ENCODE results near the gene GDPD5.

The GDPD5 gene

GRCh38 chr11:75558939-75559843, 33.5 kb upstream of the GDPD5 start:
- no peak overlapping the region for H3K4me3 ChIP-seq (ENCODE audit: low read depth, low read length)

DNA sequence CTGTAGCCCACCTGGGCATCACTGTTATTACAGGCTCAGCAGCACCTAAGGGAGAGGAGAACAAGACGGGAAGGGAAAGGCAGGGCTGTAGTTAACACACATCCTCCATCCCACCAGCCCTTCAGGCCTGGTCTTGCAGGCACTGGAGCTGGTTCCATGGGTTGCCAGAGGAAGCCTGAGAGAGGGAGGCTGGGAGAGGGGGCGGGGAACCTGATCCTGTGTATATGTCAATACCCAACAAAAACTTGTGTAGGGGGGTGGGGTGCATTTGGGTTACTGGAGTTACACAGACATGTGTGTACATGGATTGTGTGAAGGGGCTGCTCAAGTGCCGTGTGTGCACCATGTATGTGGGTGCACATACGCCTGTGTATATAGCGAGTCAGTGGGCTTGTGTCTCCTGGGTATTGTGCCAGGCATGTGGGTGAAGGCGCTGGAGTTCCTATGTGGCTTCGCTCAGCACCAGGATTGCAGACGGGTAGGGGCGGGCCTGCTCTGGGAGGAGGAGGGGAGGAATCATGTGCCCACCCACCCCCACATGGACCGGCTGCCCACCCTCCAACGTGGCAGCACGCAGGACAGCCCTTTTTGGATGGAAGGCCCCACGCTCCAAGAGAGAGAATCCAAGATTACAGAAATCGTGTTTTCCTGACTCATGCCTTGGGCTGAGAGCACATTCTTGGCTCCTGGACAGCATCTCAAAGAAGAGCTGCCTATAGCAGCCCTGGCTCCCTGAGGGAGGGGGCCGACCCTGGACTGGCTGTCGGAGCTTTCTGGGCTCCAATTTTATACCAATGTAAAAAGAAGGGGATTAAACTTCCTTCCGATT, 32.1 kb upstream of the GDPD5 start:
- no peak overlapping the region for H3K4me3 ChIP-seq (ENCODE audit: low read depth, low read length)

DNA sequence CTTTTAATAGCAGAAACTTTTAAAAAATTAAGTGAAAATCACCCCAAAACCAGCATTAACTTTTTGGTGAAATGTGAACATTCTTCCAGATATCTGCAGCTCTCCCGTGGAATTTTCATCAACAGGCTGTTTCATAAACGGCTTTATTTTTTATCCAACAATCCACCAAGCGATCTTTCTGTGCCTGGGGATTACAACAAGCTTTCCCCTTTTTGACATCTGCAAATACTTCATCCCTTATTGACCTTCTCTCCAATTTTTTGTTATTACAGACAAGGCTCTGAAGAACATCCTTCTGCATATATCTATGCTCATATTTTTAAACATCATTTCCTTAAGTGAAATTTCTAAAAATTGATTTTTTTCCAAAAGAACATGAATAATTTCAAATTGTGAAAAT, 30.5 kb upstream of the GDPD5 start:
- no peak overlapping the region for H3K4me3 ChIP-seq (ENCODE audit: low read depth, low read length)

- H3K4me3 ChIP-seq (ENCODE audit: low read depth, low read length) = no peak overlapping the region
These were observed 29.5 kb upstream of the GDPD5 start for GRCh38 chr11:75555079-75555811.

GRCh38 chr11:75554258-75555022, 28.7 kb upstream of the GDPD5 start:
- H3K4me3 ChIP-seq (ENCODE audit: low read depth, low read length) = no peak overlapping the region

- no peak overlapping the region for H3K4me3 ChIP-seq (ENCODE audit: low read depth, low read length)
These were observed 28.1 kb upstream of the GDPD5 start for GRCh38 chr11:75553889-75554257.

GRCh38 chr11:75553182-75553581, 27.4 kb upstream of the GDPD5 start:
- H3K4me3 ChIP-seq (ENCODE audit: low read depth, low read length) = no peak overlapping the region

- no peak overlapping the region for H3K4me3 ChIP-seq (ENCODE audit: low read depth, low read length)
These were observed 23.7 kb upstream of the GDPD5 start for GRCh38 chr11:75549370-75549958.

DNA sequence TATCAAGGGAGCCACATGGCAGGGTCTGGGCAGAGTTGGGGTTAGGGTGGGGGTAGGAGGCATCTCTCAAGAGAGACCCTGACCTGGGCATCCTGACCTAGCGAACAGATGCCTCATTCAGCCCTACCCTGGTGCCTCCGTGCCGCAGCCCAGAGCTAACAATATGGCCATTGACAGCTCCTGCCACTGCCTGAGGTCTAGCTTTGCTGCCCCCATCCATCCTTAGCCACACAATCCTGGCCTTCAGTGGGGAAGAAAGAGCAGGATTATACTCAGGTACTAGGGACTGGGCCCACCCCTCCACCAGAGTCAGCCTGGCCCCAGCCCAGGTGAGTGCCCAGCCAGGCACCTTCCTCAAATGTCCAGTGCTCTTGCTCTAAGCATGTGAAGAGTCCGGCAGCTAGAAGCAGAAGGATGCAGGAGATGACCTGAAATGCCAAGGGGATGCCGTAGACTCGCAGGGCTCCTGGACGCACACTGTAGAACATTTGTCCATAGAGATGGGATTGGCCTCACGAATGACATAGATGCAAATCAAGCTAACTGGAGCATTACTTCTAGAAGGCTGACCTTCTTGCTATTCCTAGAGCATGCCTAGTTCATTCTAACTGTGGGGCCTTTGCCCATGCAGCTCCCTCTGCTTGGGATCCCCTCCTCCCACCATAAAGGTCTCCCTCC, 23.0 kb upstream of the GDPD5 start:
- no peak overlapping the region for H3K4me3 ChIP-seq (ENCODE audit: low read depth, low read length)

GRCh38 chr11:75547617-75548058, 21.9 kb upstream of the GDPD5 start:
- H3K4me3 ChIP-seq (ENCODE audit: low read depth, low read length) = no peak overlapping the region

- no peak overlapping the region for H3K4me3 ChIP-seq (ENCODE audit: low read depth, low read length)
These were observed 21.4 kb upstream of the GDPD5 start for GRCh38 chr11:75547177-75547576.

DNA sequence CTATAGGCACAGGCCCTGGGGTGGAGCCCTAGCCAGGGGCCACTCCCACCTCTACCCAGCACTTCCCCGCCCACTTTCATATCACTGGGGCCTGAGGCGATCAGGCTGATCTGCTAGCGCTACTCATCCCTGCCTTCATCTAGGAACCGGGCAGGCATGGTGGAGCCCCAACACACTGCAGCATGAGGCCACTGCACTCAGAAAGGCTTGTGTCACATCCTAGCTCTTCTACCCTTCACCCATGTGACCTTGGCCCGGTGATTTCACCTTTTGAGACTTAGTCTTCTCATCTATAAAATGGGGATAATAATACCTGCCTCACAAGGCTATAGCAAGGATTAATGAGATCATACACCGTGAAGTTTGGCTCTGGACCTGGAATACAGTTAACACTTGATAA, 18.1 kb upstream of the GDPD5 start:
- H3K4me3 ChIP-seq (ENCODE audit: low read depth, low read length) = no peak overlapping the region

DNA sequence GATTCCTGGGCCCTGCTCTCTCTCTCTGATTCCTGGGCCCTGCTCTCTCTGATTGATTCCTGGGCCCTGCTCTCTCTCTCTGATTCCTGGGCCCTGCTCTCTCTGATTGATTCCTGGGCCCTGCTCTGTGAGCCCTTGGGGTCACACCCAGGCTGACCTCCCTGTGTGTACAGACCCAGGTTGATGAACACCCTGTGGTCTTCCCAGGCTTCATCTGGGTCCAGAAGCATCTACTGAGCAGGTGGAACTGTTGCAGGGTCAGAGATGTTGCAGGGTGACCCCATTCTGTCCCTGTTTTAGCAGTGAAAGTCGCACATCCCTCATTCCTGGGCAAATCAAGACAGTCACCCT, 16.3 kb upstream of the GDPD5 start:
- H3K4me3 ChIP-seq (ENCODE audit: low read depth, low read length) = no peak overlapping the region

DNA sequence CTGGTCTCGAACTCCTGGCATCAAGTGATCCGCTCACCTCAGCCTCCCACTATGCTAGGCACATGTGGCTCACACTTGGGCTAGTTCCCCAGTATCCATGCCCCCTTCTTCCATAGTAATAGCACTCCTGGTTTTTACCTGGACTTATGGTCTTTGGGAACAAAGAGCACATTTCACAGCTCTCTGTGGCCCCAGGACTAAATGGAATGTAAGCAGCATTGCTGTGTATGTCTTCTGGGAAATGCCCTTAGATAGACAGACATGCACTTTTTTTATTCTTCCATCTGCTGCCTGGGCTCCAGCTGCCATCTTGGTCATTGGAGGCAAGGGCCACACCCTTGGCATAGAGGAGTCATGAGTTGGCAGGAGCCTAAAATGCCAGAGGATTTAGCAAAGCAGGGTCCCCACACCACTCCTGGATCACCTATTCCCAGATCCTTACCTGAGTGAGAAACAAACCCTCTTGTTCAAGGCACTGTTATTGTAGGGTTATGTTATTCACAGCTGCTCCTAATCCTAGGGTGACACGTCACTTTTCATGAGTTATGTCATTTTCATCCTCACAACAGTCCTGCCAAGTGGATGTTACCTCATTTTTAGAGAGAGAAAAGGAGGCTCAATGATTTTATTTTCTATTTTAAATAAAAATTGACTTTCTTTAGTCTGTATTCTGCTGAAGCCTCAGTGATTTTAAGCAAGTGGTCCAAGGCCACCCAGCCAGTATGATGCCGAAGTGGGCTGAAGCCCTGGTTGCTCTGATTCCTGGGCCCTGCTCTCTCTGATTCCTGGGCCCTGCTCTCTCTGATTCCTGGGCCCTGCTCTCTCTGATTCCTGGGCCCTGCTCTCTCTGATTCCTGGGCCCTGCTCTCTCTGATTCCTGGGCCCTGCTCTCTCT, 15.7 kb upstream of the GDPD5 start:
- no peak overlapping the region for H3K4me3 ChIP-seq (ENCODE audit: low read depth, low read length)

GRCh38 chr11:75539459-75540334, 14.0 kb upstream of the GDPD5 start:
- H3K4me3 ChIP-seq (ENCODE audit: low read depth, low read length) = no peak overlapping the region

DNA sequence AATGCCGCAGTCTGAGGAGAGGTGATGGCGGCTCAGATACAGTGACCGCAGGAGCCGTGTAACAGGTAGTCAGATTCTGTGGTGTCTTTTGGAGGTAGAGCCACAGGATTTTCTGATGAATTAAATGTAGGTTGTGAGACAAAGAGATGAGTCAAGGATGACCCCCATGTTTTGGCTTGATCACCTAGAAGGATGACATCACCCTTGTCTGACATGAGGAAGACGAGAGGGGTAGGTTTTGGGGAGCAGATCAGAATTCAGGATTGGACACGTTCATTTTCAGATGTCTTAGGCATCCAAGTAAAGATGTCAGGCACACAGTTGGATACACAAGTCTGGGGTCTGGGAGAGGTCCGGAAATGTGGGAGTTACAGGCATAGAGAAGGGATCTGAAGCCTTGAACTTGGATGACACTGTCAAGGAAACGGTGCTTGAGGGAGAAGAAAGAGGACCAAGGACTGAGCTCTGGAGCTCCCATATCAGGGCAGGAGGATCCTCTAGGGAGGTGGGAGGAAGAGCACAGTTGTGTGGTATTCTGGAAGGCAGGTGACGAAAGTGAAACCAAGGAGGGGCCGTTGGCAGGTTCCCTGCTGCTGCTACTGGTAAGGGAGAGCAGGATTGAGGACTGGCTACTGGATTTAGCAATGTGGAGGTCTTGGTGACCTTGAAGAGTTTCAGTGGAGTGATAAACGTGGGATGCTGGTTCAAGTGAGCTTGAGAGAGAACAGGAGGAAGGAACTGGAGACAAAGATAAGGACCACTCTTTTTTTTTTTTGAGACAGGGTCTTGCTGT, 12.6 kb upstream of the GDPD5 start:
- H3K4me3 ChIP-seq (ENCODE audit: low read depth, low read length) = no peak overlapping the region

DNA sequence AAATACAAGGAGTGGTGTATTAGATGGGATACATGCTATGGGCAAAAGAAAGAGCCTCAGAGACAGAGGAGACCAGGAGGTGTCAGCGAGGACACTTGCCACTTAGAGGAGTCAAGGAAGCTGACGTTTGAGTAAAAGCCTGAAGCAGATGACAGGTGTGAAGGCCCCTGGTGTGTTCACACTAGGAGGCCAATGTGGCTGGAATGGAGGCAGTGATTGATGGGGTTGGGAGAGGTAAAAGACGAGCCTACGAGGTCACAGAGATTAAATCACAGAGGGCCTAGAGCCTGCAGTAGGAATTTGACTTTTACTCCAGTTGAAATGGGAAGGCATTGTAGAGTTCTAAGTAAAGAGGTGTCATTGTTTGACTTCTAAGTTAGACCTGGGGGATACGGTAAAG, 12.0 kb upstream of the GDPD5 start:
- H3K4me3 ChIP-seq (ENCODE audit: low read depth, low read length) = no peak overlapping the region

All from iPS-11a (cell line).